ENCODE results near the gene SPCS2.

Gene SPCS2

DNA sequence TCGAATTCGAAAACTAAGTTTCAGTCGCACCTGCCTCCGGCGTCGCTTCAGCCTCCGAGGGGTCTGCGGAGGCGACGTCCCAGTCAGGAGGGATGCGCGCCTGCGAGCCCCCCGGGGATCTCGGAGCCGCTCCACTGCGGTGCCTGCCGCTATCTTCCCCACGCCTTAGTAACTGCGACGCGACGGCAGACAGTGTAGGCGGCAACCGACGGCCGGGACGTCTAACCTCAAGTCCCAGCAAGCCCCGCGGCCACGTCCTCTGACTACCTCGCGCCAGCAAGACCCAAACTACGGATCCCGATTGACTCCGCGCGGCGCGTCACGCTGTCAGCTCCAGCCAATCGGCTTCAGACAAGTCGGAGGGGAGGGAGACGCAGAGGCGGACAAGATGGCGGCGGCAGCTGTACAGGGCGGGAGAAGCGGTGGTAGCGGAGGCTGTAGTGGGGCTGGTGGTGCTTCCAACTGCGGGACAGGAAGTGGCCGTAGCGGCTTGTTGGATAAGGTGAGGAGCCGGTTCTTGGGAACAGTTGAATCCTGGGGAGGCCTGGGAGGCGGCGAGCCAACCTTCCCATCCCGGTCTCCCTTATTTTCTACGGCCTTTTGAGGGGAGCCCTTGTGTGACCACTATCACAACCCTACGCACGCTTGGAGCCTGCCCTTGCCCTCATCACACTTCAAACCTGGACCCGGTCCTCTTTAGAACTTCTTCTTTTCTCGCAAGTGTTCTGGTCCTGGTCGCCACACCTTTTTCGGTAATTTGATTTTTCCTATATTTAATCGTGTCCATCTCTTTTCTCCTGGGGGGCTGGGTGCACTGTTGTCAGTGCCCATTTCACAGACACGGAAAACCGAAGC, at the start of gene SPCS2, which contains the start of gene XRRA1:
TSS of gene SPCS2 (plus strand) at position 369 of the 855 bp plus-strand sequence. CDS start at position 389, 20 bp downstream.
TSS of gene XRRA1 (minus strand) at position 194 of the 855 bp plus-strand sequence. CDS start 8,213 bp downstream, outside the sequence.
- peak; percentile 98 for DNase-seq

DNA sequence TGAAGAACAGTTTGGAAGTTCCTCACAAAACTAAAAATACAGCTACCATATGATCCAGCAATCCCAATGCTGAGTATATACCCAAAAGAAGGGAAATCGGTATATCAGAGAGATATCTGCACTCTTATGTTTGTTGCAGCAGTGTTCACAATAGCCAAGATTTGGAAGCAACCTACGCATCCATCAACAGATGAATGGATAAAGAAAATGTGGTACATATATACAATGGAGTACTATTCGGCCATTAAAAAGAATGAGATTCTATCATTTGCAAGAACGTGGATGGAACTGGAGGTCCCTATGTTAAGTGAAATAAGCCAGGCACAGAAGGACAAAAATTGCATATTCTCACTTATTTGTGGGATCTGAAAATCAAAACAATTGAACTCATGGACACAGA, 46.7 kb upstream of the SPCS2 start:
- DNase-seq, result no peak

DNA sequence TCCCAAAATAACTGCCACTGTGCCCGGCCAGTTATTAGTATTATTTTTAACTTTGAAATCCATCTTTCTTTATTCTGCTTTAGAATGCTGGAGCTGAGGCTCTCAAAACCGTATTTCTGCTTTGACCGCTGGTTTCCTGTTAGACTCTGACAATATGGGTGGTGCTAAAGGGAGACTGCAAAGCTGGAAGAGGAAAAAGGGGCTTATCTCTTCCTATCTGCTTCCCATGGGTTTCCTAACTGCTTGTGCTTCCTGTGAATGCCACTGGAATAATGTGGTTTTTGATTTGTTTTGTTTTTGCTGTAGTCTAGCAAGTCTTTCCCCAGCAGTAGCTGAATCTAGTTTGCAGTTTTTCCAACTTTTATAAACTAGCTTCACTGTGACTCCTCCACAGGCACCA, 43.7 kb upstream of the SPCS2 start:
- no peak for DNase-seq

DNA sequence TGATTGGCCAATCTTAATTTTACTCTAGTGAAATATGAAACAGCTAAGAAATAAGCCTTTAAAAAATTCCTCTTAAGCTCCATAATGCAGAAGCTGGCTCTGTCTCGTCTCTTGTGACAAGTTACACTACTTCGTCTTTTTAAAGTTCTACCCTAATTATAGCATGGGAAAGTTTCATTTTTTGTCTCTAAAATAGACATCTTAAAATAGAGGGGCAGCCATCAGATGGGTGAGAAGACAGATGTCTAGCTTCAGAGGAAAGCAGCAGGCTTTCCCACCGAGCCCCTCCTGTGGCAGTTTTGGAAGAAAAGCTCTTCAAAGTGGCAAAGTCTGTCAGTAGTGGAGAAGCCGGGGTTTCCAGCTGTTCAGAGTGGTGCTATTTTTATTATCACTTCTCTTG, 39.7 kb upstream of the SPCS2 start:
- no peak for DNase-seq

DNA sequence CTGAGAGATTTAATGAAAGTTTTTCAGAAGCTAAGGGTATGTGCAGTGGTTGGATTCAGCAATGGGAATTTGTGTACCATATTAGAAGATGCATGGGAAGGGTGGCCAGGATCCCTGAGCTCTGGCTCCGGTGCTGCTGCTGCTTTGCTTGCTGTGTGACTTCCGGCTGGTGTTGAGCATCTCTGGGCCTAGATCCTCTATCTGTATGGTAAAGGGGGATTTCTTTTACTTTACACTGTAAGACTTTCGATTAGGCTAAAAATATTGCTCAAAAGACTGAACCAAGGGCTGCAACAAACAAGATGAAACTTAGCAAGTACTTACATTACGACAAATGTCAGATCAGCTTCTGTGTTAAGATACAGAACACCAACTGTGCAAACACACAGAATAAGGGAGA, 39.3 kb upstream of the SPCS2 start:
- no peak for DNase-seq

DNA sequence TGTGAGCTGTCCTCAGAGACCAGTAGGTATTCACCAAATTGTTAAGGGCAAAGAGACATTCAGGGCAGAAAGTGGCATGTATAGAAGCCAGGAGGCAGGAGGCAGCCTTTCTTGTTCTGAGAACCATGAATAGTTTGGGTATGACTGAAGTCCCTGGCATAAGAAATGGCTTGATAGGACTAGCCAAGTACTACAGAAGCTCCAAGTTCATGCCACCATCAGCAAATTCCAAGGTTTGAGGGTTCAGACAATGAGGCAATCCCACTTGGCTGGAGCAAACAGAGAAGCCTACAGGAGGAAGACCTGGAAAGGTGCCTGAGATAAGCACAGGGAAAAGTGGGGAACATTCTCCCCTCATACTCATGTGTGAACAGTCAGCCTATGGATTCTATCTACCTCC, 25.9 kb upstream of the SPCS2 start:
- no peak for DNase-seq

DNA sequence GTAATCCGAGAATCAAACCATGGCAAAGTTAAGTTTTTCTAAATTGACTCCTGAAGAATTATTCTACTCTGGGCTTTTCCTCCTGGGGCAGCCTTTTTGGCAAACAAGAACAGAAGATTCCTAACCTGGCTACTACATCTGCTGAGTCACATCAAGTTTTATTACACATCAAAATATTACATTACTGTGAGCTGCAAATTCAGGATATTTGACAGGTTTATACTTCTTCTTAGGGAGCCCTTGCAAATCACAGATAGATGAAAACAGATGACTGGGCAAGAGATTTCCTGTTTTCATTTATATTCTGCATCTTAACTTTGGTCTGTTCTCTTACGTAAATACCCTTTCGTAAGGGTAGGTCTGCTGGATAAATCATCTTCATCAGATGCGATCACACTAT, 23.8 kb upstream of the SPCS2 start:
- no peak for DNase-seq

DNA sequence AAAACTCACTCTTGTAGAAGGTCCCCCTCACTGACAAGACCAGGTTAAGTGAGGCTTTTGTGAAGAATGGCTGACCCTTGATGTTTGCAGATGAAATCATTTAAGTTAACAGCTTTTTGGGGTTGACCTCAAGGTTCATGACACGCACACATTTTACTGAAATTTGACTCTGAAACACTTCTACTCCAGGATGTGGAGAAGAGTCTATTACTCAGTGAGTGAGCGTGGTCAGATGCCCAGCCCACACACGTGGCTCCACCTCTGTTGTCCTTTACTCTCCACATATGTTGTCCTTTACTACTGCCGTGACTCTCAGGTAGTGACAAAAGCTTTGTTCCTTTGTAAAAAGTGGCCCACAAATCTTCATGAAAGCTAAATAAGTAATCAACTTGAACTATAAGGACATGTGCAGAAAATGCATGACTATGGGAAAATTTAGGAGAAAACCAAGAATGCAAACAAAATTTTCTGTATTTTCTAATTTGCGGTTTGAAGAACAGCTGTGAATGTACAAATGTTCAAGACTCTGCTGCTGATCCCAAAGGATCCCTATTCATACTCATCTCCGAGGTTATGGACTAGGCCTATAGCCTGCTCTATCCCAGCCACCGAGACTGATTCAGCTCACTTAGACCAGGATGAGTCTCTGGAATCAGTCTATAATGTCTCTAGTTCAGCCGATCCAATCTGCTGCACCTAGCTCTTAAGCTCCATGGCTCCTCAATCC, 22.6 kb upstream of the SPCS2 start:
- peak; percentile 65 for DNase-seq

DNA sequence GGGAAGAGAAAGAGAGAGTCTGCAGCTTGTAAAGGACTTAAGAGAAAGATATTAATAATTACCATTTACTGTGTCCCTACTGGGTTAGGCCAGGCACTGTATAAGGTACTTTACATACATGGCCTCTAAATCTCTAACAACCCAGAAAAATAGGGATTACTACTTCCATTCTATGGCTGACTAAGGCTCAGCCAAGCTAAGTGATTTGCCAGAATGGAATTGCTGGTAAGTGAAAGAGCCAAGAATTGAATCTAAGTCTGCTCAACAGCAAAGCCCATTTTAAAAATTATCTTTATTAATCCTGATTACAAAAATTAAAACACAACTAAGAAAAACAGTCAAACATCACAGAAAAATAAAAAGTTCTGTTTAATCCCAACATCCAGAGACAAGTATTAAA, 21.6 kb upstream of the SPCS2 start:
- no peak for DNase-seq

DNA sequence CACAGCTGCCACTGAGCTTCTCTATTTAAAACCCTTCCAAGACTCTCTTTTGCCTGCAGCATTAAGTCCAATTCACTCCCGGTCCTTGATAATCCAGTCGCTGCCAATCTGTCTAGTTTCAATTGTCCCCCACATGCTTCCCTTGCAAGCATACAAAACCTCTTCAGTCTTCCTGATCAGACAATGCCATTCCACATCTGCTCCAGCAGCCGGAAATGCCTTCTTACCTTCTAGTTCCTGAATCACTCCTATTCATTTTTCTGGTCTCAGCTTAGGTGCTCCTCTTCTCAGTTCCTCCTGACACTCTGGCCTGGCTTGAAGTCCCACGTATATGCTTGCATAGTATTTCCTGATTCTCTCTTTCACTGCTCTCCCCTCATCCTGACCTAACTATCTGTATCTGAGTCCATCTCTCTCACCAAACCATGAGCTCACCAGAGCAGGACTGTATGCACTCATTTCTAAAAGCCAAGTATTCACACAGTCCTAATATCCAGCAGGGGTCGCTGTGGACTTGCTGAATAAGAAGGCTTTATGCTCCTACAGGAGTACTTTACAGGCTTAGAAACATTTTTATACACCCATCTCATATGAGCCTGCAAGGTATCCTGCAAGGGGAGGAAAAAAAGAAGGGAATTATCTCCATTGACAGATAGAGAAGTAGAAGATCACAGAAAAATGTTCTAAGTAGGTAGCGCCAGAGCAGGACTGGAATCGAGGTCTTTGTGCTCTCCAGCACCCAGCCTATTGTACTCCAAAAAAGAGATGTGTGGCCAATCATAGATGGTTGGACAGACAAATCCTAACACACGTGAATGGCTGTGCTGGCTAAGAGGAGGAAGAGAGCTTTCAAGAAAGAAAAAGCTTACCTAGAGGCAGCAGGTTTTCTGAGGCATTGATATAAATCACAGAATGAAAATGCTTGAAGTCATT, 19.4 kb upstream of the SPCS2 start:
- peak; percentile 76 for DNase-seq

DNA sequence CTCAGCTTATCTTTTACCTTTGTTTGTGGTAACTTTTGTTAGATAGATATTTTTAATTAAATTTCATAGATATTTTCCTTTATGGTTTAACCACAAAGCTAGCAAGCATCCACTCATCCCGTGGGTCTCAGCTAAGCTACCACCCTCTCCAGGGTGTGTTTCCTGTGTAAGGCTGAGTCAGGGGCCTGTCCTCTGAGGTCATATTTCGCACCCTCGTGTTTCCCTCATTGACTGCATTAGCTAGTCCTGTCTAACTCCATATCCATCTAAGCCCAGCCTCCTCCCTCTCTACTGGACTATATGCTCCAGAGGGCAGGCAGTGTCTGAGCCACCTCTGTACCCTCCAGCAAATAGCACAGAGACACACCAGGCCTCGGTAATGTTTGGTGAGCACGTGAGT, 16.9 kb upstream of the SPCS2 start:
- peak; percentile 45 for DNase-seq

DNA sequence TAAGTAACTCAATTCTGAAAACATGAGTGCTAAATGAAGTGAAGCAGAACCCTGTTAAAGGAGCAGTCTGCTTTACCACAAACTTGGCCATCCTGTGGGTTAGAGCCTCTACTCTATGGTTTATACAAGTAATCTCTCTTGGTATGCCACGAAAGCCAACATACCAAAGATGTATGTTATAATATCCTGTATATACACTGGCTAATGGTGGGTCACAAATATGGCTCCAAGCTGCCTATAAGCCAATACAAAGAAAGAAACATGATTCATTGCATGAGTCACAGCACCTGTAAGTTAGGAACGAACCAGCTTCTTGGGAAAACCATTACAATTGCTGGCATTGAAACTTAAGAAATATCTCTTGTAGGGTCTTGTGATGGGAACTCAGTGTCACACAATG, 16.3 kb upstream of the SPCS2 start:
- DNase-seq, result peak; percentile 36

DNA sequence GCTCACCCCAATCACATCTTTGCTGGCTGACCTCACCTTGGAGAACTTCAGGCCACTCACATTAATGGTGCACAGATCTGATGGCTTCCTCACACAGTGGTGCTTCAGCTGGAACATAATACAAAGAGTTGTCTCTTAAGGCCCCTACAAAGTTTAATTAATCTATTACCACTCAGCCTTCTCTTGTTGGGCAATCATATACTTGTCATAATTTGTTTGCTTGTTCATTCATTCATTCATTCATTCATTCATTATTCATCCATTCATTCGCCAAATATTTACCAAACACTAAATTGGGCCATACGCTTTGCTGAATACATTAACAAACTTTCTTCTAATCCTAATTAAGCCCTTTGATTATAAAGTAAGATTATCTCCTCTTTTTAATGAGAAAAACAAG, 15.3 kb upstream of the SPCS2 start:
- DNase-seq, result no peak

DNA sequence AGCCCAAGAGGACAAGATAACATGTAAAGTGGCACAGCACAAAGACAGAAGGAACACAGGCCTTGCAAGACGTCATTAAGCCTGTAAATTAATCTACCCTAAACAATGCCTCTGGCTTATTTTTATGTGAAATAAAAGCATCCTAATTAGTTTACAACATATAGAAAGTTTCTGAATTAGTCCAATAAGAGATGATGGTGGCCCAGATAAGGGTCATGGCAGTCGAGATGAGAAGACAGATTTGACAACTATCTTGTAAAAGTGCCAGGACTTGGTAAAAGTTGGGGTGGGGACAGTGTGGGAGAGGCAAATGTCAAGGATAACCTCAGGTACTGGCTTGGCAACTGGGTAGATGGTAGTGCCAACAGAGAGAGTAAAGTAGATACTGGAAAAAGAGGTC, 13.8 kb upstream of the SPCS2 start:
- no peak for DNase-seq

DNA sequence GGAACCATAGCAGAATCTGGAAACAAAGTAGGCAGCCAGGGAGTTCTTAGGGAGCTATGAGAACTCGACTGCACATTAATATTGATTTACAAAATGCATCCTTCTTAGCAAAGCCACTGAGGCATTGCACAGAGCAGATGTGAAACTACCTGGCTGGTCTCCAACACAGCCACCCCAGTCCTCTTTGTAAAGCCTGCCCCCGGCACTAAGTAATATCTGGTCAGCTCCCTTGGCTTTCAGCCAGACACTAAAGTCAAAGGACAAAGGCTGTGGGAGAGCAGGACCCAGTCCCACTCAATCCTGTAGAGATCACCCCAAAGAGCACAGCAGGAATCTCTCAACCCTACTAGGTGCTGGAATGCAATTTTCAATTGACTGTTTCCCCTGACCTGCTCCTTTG, 13.0 kb upstream of the SPCS2 start:
- DNase-seq, result no peak

DNA sequence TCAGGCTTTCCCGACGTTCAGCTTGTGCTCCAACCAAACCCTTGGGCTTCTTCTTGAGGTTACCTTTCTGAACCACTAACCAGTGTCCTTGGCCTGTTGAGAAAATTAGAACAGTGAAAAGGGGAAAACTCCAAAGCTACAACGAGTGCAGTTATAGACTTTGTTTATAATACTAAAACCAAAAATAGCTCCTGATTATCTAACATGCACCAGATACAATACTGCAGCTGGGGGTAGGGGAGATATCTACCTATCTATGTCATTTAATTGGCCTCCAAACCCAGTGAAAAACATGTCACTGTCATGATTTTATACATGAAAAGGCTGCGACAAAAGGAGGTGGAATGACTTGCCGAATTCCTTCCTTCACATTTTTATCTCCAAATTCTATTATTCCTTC, 12.1 kb upstream of the SPCS2 start:
- DNase-seq, result no peak

DNA sequence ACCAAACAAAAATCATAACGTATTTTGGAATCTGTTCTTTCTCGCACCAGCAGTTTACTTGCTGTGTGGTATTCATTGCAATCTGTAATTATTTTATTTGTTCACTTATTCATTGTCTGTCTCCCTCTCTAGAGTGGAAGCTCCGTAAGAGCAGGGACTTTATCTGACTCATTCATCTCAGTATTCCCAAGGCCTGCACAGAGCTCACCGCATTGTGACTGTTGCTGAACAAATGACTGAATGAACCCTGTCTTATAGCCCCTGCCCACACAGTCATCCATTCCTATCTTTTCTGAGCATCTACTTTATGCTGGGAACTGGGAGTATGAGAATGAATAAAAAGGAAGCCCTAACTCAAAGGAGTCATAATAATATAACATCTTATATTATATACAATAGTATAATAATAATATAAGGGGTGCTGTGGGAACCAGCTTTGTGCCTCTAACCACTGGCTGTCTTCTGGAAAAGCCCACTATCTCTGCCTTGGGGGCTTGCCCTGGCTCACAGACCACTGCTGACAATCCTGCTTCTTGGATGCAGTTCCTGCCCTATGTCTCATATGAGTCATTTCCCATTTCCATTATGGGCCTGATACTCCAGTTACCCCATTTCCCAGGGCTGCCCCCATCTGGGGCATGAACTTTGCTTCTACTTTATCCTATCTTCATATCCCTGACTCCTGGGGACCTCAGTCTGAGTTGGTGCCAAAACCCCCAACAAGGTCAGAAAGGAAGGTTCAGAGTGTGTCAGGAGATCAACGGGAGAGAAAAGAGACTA, 11.2 kb upstream of the SPCS2 start:
- DNase-seq, result no peak

DNA sequence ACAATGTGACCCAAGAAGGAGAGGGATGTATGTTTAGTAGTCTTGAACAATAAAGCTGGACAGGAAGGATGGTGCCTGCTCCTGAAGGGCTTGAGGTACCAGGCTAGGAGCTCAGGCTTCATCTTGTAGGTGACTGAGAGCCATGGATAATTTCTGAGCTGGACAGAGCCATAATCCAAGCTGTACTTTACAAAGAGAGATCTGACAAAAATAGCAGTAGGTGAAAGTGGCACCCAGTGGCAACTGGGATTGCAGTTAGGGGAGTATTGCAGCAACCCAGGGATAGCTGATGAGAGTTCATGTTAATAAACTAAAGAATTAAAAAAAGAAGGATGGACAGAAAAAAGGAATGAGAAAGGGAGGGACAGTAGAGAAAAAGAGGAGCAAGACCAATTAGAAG, 7.6 kb upstream of the SPCS2 start:
- DNase-seq, result no peak

DNA sequence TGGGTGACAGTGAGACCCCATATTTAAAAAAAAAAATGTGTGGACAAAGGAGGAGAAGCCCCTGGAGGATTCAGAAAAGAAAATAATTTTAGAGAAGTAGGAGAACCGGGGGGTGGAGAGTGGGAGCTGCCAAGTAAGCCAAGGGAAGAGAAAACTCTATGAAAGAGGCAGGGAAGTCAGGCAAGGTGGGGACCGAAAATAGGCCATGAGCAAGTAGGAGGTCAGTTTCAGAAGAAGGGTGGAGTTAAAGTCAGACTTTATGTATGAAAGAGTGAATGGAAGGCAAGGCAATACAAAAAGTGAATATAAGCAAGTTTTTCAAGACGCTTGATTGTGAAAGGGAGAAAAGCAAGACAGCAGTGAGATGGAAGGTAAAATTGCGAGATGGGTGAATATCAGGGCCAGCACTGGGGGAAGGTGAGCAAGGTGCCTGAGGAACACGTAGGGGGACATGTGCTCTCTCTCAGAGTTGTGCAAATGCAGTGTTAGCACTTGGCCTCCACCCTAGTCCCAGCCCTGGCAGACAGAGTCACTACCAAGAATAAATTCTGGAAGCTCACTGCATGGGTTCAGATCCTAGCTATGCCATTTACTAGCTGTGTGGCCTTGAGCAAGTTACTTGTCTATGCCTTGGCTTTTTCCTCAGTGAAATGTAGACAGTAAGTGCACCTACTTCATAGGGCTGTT, 6.8 kb upstream of the SPCS2 start:
- DNase-seq, result no peak

DNA sequence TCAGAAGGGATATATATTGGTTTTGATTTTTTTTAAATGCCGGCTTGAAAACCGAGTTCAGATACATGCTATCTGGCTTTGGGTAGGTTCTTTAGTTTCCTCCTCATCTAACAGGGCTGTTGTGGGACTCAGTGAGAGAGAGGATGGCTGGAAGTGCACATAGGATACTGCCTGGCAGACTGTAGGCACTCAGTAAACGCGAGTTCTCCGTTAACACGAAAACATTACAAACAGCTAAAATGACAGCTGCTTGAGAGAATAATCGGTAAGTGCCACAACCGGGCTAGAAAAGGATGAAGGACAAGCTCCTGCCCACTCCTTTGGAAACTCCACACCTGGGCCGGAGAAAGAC, 544 bp upstream of the SPCS2 start:
- DNase-seq, result no peak

DNA sequence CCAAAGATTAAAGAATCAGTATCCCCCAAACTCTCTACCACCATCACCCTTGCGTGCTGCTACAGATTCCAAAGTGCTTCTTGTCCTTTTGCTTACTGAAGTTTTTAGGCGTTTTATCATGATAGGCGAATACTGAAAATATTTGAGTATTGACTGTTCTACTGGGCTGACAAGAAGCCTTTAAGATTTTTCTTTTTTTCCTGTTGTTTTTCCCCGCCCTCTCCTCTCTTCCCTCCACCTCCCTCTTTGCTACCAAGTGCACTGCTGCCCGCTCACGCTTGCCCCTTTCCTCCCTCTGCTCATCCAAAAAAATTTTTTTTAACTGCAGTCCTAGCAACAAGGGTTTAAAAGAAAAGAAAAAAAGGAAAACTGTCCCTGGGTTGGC, 679 bp downstream of the SPCS2 start:
- DNase-seq, result no peak
